ENCODE data around the gene VSIR. TPM values are rescaled to one million over a fixed set of nuclear protein-coding genes. Genes with fewer than 3 reads are reported as not detected.

VSIR gene
- polyA plus RNA-seq, 1 experiment, result 169 TPM

- H3K27me3 ChIP-seq (ENCODE audit: control insufficient read depth, insufficient read depth, low read length), result no peaks in the 10 kb centered on the region
- no peak for TF ChIP-seq CTCF (IDR thresholded peaks at IDR 0.05; ENCODE audit: insufficient read depth, low read depth, low read length)
- no peak for DNase-seq (ENCODE audit: low read depth)
- CTCF ChIA-PET, result interaction anchor here (0.5 to 4.8 kb wide), 6 partner anchors 21 to 1428 kb away, joined by 3 to 17 read pairs (median 4); no protein-coding TSS in a partner anchor
- peaks cover 46% of the 10 kb centered on the region for H3K36me3 ChIP-seq (ENCODE audit: control insufficient read depth, insufficient read depth, low read length)
- POLR2A ChIA-PET, result no interaction called here
- no peak overlapping the region for H3K4me3 ChIP-seq (ENCODE audit: low read depth, low read length)
Observed at GRCh38 chr10:71815515-71816130, 42.3 kb upstream of the VSIR start.

GRCh38 chr10:71814922-71815411 is 41.6 kb upstream of the VSIR start:
- TF ChIP-seq CTCF (IDR thresholded peaks at IDR 0.05; ENCODE audit: insufficient read depth, low read depth, low read length), result no peak
- H3K4me3 ChIP-seq (ENCODE audit: low read depth, low read length), result no peak overlapping the region
- ChIA-PET CTCF (interaction anchor here (0.5 to 4.8 kb wide), 8 partner anchors 15 to 1427 kb away, joined by 3 to 23 read pairs (median 4); partner anchors contain the start of genes C10orf105 and VSIR), POLR2A (no interaction called here)
- H3K36me3 ChIP-seq (ENCODE audit: control insufficient read depth, insufficient read depth, low read length), result peaks cover 41% of the 10 kb centered on the region
- no peak for DNase-seq (ENCODE audit: low read depth)
- H3K27me3 ChIP-seq (ENCODE audit: control insufficient read depth, insufficient read depth, low read length), result no peaks in the 10 kb centered on the region

- Histone ChIP-seq H3K27me3 (ENCODE audit: control insufficient read depth, insufficient read depth, low read length) (no peaks in the 10 kb centered on the region), H3K36me3 (ENCODE audit: control insufficient read depth, insufficient read depth, low read length) (peaks cover 25% of the 10 kb centered on the region), H3K4me3 (ENCODE audit: low read depth, low read length) (no peak overlapping the region)
- ChIA-PET POLR2A (no interaction called here), CTCF (interaction anchor here (0.5 to 4.8 kb wide), 26 partner anchors 9 to 499 kb away, joined by 3 to 23 read pairs (median 4); partner anchors contain the start of genes SLC29A3 and VSIR)
- TF ChIP-seq CTCF (IDR thresholded peaks at IDR 0.05; ENCODE audit: insufficient read depth, low read depth, low read length), result no peak
- no peak for DNase-seq (ENCODE audit: low read depth)
Observed at GRCh38 chr10:71812913-71813590, 39.7 kb upstream of the VSIR start.

- Histone ChIP-seq H3K4me3 (ENCODE audit: low read depth, low read length) (no peak overlapping the region), H3K36me3 (ENCODE audit: control insufficient read depth, insufficient read depth, low read length) (peaks cover 19% of the 10 kb centered on the region), H3K27me3 (ENCODE audit: control insufficient read depth, insufficient read depth, low read length) (no peaks in the 10 kb centered on the region; the same call in 1 of the 2 replicates)
- no peak for DNase-seq (ENCODE audit: low read depth)
- peak; percentile 94 for TF ChIP-seq CTCF (IDR thresholded peaks at IDR 0.05; ENCODE audit: insufficient read depth, low read depth, low read length)
- CTCF ChIA-PET, result interaction anchor here (0.6 to 4.8 kb wide), 47 partner anchors 10 to 498 kb away, joined by 3 to 23 read pairs (median 4); partner anchors contain the start of genes SLC29A3 and VSIR
- POLR2A ChIA-PET, result no interaction called here
Observed at GRCh38 chr10:71812016-71812912, 38.9 kb upstream of the VSIR start.
